ENCODE results near the gene DCD. TPM values are rescaled to one million over a fixed set of nuclear protein-coding genes. Genes with fewer than 3 reads are reported as not detected.

DCD gene
- polyA plus RNA-seq, 12 donors, result not detected

- no peak for DNase-seq
These were observed 40.0 kb downstream of the DCD start for GRCh38 chr12:54608156-54608555.

DNA sequence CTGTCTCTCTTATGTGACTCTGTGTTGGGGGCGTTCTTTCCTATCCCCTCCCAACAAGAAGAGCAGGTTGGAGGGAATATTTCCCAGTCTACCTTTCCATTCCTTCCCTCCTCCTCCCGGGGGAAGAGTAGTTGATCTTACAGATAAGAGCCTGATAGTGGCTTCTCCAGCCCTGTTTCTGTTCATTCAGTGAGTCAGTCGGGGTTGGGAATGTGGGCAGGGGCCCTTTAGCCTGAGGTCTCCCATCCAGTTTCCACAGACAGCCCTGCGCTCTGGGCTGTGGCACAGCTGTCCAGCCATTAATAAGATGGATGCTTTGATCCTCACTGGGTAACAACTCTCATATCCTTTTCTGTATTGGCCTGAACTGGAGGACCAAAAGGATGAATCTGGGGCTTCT, 41.6 kb downstream of the DCD start:
- DNase-seq, result no peak

DNA sequence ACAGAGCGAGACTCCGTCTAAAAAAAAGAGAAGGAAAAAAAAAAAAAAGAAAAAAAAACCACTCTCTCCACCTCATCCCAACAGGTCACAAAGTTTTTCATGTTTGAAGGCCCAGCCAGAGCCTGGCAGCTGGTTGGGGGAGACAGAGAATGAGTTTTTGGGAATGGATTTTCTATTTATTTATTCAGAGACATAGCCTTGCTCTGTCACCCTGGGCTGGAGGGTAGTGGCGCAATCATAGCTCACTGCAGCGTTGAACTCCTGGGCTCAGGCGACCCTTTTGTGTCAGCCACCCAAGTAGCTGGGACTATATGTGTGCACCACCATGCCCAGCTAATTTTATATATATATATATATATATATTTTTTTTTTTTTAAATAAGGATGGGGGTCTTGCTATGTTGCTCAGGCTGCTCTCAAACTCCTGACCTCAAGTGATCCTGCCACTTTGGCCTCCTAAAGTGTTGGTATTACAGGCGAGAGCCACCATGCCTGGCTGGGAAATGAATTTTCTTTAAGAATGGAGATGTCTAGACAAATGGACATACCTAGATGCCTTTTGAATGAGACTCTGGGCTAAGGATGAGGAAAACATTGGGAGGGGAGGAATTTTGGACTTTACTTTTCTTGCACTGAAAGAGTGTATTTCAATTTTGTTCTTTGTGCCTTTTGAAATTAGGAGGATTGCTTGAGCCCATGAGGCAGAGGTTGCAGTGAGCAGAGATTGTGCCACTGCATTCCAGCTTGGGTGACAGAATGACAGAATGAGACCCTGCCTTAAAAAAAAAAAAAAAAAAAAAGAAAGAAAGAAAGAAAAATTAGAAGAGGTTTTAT, 42.8 kb downstream of the DCD start:
- DNase-seq, result no peak

- no peak for DNase-seq
These were observed 43.7 kb downstream of the DCD start for GRCh38 chr12:54604436-54604835.

DNA sequence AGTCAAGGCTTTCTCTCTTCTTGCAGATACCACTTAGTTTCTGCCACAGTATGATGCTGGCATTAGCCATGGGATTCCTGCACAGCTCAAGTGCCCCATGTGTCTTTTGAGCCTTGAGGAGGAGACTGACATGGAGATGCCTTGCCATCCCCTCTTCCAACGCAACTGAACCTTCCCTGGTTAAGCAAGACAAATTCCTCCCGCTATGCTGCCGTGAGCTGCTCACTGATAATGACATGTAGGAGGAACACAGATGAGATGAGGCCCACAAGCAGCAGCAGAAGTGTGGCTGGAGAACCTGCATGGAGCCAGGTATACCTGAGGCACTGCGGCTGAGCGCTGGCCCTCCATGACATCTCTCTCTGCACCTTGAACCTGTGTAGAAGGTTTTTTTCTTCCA, 44.3 kb downstream of the DCD start:
- DNase-seq, result no peak

DNA sequence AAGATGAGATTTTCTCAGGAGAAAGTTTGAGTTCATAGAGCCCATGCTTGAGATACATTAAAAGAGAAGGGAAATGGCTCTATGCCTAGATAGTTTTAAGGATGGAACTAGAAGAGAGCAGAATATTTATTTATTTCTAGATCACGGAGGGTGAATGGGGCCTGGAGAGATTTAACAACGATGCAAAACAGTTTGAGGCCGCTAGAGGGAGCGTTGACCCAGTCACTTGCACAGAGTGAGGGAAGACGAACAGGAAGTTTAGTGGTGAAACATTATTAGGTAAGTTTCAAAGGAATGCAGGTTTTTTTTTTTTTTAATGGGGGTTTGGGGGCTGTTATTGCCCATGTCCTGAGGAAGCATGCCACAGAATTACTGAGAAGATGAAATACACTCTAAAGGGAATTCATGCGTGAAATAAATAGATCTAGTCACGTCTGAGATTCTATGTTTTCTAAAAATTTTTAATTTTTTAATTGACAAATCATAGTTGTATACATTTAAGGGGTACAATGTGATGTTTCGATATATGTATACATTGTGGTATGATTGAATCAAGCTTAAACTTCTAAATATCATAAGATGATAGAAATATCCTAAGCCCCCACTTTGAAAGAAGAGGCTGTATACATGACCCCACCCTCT, 44.9 kb downstream of the DCD start:
- peak; percentile 51 for DNase-seq

DNA sequence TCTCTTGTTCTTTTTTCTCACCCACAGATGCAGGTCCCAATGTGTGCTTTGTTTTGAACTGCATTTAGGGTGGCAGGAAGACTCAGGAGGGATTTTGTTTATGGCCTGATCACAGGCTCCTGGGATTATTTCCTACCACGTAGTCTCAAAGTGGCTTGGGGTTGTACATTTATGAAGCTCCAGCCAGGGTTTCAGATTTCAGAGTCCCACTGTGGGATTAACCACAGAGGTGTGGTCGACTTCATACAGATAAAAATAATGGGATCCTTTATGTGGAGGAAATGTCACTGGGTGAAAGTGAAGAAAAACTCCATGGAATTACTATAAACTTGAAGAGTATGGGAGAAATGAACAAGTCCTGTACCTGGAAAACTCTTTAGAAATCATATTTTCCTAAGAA, 45.5 kb downstream of the DCD start:
- DNase-seq, result no peak

GRCh38 chr12:54601841-54602240, 46.3 kb downstream of the DCD start:
- no peak for DNase-seq

- no peak for DNase-seq
These were observed 49.2 kb downstream of the DCD start for GRCh38 chr12:54598970-54599369.

DNA sequence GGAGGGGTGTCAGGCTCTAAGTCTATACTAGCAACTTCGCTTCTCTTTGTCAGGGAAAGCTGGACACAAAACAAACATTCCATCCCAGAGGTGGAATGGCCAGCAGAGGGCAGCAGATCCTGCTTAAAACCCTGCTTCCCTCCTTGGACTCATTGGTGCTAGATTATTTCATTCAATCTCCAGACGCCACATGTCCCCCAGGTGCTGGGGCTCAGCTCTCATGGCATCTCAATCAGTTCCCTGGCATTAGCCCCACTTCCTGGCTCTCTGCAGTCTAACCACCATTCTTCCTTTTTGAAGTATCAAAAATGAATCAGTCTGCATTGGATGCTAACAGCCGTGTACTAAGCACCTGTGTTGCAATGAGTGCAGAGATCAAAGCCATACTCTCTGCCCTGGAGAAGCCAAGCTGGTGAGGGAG, 51.6 kb downstream of the DCD start:
- DNase-seq, result peak; percentile 73

- DNase-seq, result no peak
These were observed 52.7 kb downstream of the DCD start for GRCh38 chr12:54595471-54595870.

Other genes with a start within 250 kb of the DCD start
- 100 to 1,000 TPM in 9 of 12 donors, 10 to 100 TPM in 2, not detected in 1; 94.6 to 117 (median 107) TPM for gene ITGA5, start 229.1 kb downstream of the DCD start, polyA plus RNA-seq (ENCODE audit: insufficient read length in 12 of 12)
- gene GTSF1, start 174.8 kb downstream of the DCD start, polyA plus RNA-seq (ENCODE audit: insufficient read length in 12 of 12), result under 1 TPM in 3 of 12 donors, not detected in 9; 0.13 to 0.80 (median 0.20) TPM
- 10 to 100 TPM in 1 of 12 donors, 1 to 10 TPM in 10, not detected in 1; 1.8 to 18.6 (median 4.8) TPM for gene NCKAP1L, start 150.6 kb downstream of the DCD start, polyA plus RNA-seq (ENCODE audit: insufficient read length in 12 of 12)
- gene PDE1B, start 98.8 kb downstream of the DCD start, polyA plus RNA-seq (ENCODE audit: insufficient read length in 12 of 12), result 1 to 10 TPM in 11 of 12 donors, not detected in 1; 2.3 to 9.7 (median 3.7) TPM
- gene PPP1R1A, start 59.7 kb downstream of the DCD start, polyA plus RNA-seq (ENCODE audit: insufficient read length in 12 of 12), result 10 to 100 TPM in 11 of 12 donors, not detected in 1; 28.2 to 62.3 (median 42.0) TPM
- not detected for gene LACRT, start 13.5 kb downstream of the DCD start, polyA plus RNA-seq (ENCODE audit: insufficient read length in 12 of 12)
- not detected for gene MUCL1, start 206.2 kb upstream of the DCD start, polyA plus RNA-seq (ENCODE audit: insufficient read length in 12 of 12)

Measured in muscle of arm (tissue), 12 donors.